ENCODE results near the gene CYP1B1.

GRCh38 chr2:38098421-38099098 lies 22.6 kb upstream of the CYP1B1 start:
- TF ChIP-seq POLR2A (IDR thresholded peaks at IDR 0.05): no peak
- no peak for TF ChIP-seq EP300 (IDR thresholded peaks at IDR 0.05)
- no peak for TF ChIP-seq CTCF (IDR thresholded peaks at IDR 0.05)
- TF ChIP-seq POLR2AphosphoS5 (IDR thresholded peaks at IDR 0.05): no peak

Data from upper lobe of left lung (tissue), 4 donors.